Fibroblast of skin of right biceps (primary cell): Measurements from ENCODE around the gene KRT34.
"Not testable (repeated sequence)": the region's sequence is repeated elsewhere in the genome, so short reads cannot be mapped to it uniquely, and the experiment has no call there.

ENCODE experiments used
- DNase-seq: peaks from one replicate; pipeline ENCODE4 v3.0.0-alpha.2; 2013

Gene KRT34

DNA sequence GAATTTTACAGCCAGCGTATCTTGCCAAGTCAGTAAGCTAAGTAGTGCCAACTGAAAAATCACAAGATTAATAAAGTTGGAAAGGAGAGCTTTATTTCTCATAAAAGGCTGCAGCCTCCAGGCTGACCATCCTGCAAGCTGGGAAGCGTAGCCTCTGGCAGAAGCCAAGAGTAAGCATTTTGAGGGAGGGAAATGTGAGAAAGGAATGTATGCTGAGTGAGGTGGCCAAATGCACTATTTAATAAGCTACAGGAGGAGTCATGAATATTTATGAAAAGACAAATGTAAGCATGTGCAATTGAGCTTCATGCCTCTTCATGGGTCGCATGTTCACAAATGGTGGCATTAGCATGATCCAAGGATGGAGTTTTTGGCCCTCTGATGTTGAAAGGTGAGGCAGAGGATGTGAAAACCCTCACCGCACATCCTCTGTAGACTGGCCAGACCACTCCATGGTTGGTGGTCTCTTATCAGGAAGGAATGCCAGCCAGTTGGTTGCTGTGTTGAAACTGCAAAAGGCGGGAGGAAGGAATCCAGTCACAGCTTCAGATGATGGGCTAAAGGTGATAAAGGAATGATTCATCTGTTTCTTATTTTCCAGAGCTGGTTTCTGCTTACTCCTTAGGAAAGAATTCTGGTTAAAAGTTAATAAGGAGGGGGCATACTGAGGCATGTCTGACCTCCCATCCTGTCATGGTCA is 21.7 kb downstream of the KRT34 start:
- peak; percentile 83 for DNase-seq

DNA sequence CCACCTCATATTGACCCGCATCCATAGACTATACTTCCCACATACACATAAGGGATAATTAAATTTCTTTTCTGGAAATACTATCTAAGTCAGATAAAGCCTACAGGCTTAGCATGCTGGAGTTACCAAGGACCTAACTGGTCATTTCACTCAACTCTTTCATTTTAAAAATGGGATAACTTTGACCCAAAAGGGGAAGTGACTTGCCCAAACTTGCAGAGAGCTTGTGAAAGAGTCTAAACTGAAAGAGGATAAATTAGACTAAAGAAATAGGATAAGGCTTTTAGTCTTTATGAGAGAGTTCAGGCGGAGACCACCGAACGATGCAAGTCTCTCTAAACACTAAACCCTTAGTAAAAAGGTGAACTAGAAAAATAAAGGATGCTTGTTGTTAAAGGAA is 27.6 kb downstream of the KRT34 start:
- no peak for DNase-seq

DNA sequence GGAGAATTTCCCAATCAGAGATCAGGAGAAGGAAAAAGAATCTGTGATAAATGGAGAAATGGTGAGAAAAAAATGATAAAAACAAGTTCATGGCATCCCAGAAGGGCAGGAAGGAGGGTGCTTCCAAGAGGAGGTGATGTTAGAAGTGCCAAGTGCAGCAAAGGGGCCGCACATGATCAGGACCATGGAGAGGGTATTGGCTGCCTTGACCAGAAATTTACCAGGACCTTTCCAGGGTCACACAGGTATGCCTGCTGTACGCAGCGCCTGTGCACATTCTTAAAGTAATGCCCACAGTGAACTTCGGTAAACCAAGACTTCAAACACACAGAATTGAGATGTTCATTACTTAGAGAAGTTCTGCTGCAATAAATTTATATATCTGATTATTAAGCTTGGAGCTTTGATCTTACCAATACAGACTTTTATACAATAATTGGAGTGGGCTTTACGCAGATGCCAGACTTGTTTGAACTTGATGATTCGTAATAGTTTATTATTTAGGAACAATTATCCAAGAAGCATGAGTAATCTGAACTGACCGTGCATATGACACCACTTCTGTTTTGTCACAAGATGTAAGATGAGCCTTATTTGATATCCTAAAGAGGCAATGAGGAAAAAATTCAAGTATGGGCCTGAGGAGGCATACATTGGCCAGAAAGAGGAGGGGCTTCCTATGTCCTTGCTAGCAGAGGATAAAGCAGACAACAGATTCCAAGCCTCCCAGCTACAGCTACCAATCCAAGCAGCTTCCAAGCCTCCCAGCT is 29.3 kb downstream of the KRT34 start:
- peak; percentile 3 for DNase-seq

DNA sequence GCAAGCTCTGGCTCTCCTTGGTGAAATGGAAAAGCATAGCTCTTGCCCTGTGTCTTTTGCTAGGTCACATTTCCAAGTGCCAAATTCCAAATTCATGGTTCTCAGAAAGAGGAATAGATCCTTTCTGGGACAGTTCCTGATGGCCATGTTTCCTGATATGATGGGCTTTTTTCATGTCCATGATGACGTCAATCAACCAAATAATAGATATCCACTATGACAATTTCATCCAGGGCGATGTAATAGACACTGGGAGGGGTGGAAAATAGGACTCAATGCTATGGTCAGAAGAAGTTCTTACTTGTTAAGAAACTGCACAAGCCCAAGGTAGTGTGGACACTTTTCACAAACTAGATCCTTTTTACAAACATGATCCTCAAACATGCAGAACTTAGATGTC is 30.9 kb downstream of the KRT34 start:
- no peak for DNase-seq

DNA sequence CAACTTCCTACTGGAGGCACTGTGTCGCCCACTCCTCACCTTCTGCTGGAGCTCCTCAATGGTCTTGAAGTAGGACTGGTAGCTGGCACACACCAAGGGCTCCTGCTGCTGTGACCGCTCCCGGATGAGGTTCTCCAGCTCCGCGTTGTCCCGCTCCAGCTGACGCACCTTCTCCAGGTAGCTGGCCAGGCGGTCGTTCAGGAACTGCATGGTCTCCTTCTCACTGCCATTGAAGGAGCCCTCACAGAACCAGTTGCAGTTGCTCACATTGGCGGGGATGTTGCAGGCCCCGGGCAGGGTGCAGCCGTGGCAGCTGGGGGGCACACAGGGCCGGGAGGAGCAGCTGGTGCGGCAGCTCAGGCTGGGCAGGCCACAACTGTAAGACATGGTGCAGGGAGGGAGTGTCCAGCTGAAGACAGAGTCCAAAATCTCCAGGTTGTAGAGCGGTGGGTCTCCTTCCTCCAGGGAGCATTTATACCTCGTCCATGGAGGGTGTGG is 31.7 kb downstream of the KRT34 start, which contains the start of gene KRT33A:
TSS of gene KRT33A (minus strand) at position 448 of the 498 bp plus-strand sequence. CDS start at position 387, 61 bp downstream.
- not testable (repeated sequence) for DNase-seq

DNA sequence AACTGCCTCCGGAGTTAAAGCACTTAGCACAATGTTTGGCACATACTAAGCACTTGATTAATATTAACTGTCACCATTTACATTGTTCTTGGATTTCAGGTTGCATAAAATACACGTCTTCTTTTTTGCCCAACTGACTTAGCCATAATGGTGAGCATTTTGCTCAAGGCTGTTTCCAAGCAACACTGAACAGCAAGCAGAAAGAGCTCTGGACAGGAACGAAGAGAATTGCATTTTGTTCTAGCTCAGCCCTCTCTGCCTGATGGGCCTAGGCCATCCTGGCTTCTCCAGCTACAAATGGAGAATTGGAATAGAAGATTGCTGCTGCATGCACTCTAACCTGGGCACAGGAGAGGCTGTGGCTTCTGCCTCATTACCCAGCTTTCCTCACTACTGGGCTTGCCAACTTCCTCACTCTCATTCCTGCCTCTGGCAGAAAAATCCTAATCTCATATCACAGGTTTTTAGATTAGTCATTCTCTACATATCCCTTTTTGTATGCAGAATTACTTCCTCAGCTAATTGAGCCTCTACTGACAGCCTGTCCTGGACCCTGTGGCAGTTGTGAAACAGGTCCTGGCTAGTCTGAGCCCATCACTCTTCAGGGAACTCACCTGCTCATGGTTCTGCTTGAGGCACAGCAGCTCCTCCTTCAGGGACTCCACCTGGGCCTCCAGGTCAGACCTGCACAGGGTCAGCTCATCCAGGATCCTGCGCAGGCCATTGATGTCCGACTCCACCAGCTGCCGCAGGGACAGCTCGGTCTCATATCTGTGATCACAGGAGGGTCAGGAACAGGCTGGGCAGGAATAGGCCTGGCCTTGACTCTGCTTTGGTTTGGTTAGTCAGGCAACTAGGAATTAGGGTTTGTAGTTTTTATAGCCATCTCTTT is 34.0 kb downstream of the KRT34 start:
- DNase-seq, result no peak

DNA sequence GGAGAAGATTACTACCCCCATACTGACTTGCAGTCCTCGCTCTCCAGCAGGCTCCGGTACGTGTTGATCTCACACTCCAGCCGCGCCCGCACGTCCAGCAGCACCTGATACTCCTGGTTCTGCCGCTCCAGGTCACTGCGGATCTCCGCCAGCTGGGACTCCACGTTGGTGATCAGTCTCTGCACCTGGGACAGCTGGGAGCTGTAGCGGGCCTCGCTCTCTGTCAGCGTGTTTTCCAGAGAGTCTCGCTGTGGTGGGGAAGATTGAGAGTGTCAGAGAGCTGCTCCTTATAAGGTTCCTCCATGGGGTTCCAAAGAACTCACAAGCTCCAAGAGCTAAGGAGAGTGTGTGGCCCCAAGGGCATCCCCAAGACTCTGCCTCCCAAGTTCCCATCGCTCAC is 35.7 kb downstream of the KRT34 start:
- not testable (repeated sequence) for DNase-seq

DNA sequence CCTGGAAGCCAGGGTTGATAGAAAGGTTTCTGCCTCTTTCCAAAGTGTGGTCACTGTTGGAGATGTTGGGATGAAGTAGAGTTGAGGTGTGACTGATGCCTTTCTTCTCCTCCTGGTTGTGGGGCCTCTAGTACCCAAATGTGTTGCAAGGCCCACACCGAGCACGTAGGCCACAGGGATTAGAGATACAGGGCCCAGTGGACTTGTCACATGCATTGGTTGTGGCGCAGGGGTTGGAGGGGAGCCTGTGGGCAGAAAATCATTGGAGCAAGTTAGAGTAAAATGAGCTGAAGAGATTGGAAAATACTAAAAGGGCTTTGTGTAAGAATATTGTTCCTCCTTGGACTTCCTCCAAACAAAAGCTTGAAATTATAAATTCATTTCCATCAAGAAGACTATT is 36.1 kb downstream of the KRT34 start:
- DNase-seq, result no peak

DNA sequence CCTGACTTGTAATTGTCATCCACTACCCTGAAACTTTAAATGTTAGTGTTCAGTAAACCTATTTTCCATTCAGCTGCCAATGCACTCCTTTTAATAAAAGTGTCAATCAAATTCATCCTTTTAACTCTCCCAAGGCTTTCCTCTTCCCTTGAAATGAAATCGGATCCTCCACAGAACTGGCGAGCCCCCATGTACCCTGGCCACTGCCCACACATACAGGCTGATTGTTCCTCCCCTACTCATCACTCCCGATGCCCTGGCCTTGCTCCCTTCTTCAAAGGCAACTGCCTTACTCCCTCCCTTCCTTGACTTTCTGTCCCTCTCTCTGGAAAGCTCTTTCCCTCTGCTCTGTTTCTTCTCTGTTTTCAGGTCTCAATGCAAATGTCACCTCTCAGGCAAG is 39.1 kb downstream of the KRT34 start:
- no peak for DNase-seq

DNA sequence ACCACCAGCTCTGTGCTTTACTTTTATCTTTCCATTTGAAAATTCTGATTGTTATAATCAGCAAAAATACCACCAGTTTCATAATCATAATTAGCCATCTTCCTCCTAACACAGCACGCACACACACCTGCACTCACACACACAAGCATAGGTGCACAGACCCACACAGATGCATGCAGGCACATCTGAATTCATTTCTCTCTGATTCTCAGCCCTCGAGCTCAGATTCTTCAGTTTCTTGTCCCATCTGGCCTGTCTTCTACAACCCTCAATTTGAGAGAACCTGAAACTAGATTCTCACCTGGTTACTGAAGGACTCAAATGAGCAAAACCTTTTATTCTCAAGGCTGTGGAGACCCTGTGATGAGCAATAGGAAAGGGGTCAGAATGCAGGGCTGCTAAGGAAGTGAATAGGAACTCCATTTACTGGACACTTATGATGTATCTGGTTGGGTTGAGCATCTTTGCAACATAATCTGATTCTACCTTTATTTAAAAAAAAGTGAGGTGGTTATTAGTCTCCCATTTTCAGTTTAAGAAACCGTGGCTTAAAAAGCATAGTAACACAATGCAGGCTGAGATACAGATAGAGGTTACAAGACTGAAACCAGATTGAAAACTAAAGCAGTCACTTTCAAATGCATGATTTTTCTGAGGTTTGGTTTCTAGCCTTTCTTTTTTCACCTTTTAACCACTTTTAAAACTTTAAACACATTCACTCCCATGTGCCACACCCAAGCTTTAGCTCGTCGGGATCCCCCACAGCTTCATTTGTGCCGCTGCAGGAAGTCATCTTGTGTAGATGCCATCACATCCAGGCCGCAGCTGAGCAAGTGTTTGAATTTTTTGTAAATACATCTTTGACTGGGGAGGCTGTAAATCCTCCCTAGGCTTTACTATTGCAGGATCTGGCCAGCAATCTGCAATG is 40.9 kb downstream of the KRT34 start:
- DNase-seq, result no peak

DNA sequence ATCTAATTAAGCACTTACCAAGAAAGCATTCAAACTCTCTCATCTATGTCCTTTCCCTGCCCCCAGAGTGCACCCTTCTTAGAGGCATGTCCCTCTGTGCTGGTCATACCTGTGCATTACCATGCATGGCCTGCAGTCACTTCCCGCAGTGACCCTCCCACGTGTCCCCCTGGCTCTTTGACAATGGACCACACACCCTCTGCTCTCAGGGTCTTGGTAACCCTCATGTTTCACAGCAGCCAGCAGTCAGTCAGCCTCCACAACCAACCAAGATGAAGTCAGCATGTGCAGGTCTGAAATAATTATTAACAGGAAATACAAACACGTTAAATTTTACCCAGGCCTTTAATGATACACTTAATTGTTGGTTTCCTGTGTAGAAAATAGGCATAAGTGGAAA is 41.6 kb downstream of the KRT34 start:
- no peak for DNase-seq

DNA sequence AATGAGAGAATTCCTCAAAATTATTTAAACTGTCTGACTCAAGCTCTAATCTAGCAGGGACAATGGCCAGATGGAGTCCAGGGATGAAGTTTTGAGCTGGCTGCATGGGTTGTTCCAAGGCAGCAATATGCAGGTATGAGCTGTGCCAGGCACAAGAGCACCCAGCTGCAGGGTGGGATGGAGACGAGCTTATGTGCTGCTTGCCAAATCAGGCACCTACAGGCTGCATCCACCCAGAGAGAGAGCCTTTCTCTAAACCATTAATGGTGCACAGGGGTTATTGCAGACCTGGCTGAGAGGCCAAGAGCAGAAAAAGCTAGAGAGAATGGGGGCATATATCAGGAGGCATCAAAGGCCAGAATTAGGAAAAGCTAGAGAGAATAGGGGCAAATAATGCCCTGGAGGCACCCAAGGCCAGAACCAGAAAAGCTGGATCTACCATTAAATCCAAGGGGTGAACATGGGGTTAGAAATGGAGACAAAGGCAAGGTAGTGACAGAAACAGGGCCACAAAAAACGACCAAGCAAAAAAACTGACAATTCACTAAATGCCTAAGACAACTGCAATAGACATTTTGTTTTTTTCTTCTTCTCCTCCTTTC is 42.4 kb downstream of the KRT34 start:
- no peak for DNase-seq

DNA sequence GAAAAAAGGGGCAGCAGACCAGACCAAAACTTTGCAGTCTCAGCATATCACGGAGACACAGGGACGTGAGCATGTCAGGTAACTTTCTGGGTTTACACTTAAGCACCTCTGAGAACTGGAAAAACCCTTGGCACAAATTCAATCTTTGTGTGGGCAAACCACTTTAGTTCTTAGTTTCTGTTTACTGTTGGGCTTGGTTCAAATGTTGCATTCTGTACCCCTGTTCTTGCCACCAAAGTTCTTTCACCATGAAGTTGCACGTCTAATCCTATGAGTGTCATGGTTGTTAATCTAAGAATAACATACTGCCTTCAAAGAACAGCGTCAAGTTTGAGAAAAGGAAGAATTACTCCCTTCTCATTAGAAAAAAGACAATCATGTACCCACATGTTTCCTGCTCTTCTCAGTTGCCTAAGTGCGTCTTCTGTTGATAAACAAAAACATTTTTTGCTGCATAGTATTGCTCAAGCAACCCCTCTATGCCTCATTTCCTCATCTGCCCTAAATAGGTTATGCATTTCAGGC is 43.1 kb downstream of the KRT34 start:
- no peak for DNase-seq

DNA sequence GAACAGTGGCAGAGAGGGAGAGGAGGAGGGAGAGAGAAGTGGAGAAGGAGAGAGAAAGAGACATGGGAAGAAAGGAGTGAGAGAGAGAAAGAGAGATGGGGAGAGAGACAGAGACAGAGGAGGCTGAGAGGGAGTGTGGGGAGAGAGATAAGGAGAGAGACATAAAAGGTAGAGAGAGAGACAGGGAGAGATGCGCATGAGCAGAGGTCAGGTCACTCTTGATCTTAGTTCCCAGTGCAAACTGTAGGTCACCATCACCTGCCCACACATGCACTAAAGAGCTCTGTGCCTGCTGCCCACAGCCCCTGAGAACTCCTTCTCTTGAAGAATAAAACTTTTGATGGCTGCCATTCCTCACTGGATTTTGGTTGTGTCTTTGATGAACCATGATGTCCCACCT is 46.4 kb downstream of the KRT34 start:
- DNase-seq, result no peak

DNA sequence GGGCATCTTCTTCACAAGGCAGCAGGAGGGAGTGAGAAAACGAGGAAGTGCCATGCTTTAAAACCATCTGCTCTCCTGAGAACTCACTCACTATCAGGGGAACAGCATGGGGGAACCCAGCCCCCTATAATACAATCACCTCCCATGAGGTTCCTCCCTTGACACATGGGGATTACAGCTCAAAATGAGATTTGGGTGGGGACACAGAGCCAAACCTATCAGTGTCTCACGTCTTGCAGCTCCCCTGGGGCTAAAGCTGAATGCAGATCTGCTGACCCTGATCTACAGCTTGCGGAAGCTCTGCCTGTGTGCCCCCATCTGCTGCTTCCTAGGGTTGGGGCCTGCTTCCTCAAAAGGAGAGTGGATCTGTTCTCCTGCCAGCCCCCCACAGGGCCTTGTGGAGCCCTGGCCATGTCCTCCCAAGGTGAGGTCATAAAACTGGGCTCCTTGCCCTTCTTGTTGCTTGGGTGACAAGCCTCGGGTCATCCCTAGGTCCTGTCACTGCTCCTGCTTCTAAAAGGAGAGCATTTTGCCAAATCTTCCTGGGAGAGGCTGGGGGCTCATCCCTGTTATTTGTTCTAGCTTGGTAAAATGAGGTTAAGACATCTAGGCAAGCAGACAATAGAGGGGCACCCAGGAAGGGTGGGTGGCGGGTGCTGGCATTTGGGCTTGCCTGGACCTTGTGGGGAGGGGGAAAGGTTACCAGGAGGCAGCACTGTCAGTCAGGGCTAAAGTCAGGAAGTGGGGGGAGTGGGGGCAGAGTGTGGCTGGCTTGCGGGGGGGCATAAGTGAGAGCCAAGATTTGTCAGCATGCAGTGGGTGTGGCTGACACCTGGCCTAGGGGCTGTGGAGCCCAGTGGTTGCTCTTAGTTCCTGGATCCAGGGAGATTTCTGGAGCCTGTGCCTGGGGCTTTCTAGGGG is 47.5 kb downstream of the KRT34 start:
- no peak for DNase-seq

DNA sequence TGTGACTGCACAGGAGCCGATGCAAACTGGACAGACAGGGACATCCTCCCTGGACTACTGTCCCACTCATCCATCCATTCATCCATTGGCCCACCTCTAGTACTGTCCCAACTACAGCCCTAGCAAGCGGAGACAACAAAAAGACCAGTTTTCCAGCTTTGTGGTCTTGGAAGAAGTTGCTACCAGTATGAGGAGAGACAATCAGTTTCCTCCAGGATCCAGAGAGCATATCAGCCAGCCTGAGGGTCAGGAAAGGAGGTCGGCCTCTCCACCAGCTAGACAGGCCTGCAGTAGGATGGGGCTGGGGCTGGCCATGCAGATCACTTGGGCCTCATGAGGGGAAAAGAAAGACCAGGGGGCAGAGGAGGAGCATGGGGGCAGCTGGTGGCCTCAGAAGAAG is 48.3 kb downstream of the KRT34 start:
- DNase-seq, result no peak

DNA sequence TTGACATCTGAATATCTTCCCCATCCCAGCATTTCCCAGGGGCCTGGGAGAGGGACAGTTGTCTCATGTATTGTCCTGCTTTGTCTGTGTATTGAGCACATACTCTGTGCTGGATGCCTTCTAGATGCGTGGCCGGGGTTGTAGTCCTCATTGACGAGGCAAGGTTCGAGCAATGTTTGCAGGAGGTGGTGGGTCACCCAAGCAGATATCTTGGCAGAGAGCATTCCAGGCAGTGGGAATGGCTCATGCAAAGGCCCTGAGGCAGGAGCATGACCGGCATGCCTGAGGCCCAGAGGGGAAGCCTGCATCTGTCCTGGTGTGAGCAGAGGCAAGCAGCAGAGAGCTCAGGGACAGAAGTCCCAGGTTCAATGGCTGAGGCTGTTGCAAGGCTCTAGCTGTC is 49.0 kb downstream of the KRT34 start:
- no peak for DNase-seq

DNA sequence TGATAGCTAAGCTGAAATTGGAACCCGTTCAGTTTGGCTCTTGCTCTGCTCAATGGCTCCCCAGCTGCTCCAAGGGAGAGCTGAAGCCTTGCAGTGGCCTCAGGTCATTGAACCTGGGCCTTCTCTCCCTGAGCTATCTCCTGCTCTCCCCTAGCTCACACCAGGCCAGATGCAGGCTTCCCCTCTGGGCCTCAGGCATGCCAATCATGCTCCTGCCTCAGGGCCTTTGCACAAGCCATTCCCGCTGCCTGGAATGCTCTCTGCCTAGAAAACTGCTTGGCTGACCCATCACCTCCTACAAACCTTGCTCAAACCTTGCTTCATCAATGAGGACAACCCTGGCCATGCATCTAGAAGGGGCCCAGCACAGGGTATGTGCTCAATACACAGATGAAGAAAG is 49.9 kb downstream of the KRT34 start:
- DNase-seq, result no peak

DNA sequence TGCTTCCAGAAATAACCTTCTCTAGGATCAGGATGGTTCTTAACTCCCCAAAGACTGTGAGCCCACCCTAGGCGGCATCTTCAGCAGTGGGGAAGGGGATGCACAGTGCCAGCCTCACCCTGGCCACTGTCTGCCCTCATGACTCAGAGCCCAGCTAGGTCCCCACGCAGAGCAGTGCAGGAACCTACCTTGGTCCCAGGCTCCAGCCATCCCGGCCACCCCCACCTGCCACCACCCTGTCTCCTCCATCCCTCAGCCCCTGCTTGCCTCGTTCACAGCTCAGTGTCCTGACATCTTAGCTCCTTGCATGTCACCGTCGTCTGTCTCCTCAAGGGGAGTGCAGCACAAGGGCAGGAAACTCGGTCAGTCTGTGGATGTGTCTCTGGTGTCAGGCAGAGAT is 50.5 kb downstream of the KRT34 start:
- no peak for DNase-seq

DNA sequence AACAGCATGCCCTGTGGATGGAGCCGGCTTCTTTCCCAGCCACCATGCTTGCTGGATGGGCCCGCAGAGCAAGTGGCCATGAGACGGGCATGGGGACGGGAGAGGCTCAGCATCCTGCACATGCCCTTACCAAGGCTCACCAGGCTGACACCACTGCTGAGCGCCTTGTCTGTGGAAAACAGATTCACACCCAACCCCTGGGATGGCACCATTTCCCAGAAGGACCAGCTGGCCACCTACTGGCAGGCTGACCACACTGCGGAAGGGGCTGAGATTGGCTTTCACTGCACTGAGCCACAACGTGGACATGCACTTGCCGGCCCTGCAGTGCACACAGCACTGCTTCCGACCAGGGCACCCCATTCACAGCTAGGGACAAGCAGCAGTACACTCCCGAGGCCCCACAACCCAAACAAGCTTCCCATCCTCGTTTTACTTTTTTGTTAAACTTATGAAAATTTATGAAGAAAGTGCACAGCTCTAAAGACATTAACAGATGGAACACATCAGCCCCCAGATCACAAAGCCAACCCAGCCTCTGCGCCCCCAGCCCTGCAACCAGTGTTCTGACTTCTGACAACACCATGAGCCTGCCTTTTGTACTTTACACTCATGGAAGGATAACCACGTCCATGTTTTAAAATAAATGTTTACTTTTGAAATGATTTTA is 52.7 kb downstream of the KRT34 start:
- peak; percentile 58 for DNase-seq
